ENCODE results near the gene PCDHB6.
"Not testable (repeated sequence)": the region's sequence is repeated elsewhere in the genome, so short reads cannot be mapped to it uniquely, and the experiment has no call there.

Gene PCDHB6

DNA sequence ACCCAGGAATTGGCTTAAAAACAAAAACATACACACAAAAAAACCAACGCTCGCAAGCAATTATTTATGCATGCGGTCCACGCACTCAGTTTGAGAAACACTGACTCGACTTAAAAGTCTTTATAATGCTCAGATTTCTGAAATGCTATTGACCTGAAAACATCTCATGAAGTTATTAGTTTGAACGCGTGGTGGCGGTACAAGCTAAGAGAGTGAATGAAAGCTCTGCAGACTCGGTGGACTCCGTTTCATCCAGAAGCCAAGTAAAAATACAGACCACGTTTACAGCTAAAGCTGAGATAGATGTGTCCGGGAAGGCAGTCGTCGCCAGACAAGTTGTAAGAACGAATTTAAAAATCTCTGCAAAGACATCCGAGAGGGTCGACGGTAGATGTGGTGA is at the start of gene PCDHB6:
Gene PCDHB6 (plus strand): TSS at position 246 of the 400 bp plus-strand sequence. CDS start 201 bp downstream, outside the sequence.
- no peak for DNase-seq (ENCODE audit: low read depth in 3 of 3)

DNA sequence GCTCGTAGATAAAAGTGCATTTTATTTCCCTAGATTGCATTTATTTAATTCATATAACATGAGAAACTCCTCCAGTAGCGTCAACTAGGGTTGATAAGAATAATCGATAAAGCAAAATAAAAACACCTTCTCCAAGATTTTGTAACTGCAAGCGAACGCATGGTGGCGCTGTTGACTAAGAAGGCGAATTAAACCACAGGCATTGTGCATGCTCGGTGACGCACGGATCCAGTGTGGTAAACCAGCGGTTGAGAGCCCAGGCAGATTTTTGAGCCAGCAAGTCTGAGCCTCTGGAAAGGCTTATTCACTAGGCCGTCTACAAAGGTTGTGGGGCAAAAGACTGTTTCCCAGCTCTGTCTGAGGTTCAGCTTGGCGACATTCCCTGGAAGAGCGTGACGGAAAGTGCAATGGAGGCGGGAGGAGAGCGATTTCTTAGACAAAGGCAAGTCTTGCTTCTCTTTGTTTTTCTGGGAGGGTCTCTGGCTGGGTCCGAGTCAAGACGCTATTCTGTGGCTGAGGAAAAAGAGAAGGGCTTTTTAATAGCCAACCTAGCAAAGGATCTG is 49.5 kb upstream of the PCDHB6 start, which contains the start of gene PCDHB3:
Gene PCDHB3 (plus strand): TSS at position 231 of the 563 bp plus-strand sequence. CDS start 177 bp downstream, at position 408.
- DNase-seq (ENCODE audit: low read depth in 3 of 3) = no peak

DNA sequence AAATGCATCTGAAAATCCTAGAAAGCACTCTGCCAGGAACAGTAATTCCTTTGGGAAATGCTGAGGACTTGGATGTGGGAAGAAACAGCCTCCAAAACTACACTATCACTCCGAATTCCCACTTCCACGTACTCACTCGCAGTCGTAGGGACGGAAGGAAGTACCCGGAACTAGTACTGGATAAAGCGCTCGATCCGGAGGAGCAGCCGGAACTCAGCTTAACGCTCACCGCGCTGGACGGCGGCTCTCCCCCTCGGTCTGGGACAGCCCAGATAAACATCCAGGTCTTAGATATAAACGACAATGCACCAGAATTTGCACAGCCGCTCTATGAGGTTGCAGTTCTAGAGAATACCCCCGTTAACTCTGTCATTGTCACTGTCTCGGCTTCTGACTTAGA is 48.8 kb upstream of the PCDHB6 start:
- DNase-seq (ENCODE audit: low read depth in 3 of 3) = no peak

DNA sequence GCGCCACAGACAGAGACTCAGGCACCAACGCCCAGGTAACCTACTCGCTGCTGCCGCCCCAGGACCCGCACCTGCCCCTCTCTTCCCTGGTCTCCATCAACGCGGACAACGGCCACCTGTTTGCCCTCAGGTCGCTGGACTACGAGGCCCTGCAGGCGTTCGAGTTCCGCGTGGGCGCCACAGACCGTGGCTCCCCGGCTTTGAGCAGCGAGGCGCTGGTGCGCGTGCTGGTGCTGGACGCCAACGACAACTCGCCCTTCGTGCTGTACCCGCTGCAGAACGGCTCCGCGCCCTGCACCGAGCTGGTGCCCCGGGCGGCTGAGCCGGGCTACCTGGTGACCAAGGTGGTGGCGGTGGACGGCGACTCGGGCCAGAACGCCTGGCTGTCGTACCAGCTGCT is 47.8 kb upstream of the PCDHB6 start:
- DNase-seq (ENCODE audit: low read depth in 3 of 3) = not testable (repeated sequence)

DNA sequence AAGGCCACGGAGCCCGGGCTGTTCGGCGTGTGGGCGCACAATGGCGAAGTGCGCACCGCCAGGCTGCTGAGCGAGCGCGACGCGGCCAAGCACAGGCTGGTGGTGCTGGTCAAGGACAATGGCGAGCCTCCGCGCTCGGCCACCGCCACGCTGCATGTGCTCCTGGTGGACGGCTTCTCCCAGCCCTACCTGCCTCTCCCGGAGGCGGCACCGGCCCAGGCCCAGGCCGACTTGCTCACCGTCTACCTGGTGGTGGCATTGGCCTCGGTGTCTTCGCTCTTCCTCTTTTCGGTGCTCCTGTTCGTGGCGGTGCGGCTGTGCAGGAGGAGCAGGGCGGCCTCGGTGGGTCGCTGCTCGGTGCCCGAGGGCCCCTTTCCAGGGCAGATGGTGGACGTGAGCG is 47.4 kb upstream of the PCDHB6 start:
- not testable (repeated sequence) for DNase-seq (ENCODE audit: low read depth in 3 of 3)

DNA sequence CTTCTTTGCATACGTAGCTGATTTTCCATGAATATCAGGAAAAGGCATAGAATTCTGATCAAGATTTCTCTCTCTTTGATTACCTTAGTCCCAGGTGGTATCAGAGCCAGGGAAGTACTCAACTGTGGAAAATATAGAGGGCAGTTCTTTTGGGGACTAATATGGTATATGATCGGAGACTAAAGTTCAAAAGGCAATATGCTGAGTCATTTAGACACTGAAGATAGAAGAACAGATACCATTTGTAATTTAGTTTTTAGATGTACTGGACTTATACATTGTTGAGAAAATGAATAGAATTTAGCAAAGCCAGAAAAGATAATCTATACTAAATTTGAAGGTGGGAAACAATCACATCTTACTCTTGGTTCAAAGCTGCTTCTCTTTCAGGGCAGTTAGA is 44.5 kb upstream of the PCDHB6 start:
- no peak for DNase-seq (ENCODE audit: low read depth in 3 of 3)

DNA sequence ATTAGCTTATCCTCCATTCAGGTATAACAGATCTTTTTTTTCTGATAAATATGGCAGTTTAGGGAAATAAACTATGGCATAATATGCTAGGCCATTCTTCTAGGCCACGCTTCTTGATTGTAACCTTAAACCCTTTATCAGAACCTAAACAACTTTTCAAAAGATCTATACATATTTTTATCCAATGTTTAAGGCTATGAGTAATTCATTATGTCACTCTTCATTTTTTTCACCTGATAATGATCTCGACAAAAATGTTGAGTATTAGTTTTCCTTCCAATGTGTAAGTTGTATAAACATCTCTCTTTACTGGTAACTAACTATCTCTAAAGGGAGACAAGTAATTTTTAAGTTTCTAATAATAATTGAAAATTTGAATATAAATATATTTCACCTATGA is 30.6 kb upstream of the PCDHB6 start:
- DNase-seq (ENCODE audit: low read depth in 3 of 3) = no peak

DNA sequence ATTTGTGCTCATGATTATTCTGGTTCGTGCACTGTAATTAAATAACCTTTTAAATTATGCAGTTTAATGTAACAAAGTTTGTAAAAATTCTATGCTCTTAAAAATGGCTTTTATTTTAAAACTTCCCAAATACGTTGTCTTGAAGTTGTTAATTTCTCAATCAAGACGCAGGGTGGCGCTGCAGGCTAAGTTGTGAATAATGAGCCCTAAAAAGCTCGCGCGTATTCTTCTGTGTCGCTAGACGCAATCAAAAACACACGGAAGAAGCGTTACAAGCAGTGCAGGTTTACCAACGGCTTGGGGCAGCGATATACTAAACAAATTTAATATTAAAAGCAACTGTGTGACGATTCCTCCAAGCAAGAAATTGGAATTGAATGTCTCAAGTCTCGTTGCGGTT is 28.3 kb upstream of the PCDHB6 start, which contains the start of gene PCDHB4:
Gene PCDHB4 (plus strand): TSS at position 256 of the 400 bp plus-strand sequence. CDS start 181 bp downstream, outside the sequence.
- DNase-seq (ENCODE audit: low read depth in 3 of 3) = no peak

DNA sequence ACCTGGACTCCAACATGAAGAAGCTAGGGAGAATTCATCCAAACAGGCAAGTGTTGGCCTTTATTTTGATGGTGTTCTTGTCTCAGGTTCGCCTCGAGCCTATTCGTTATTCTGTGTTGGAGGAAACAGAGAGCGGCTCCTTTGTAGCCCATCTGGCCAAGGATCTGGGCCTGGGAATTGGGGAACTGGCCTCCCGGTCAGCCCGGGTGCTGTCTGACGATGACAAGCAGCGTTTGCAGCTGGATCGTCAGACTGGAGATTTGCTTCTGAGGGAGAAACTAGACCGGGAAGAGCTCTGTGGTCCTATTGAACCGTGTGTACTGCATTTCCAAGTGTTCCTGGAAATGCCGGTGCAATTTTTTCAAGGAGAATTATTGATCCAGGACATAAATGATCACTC is 27.9 kb upstream of the PCDHB6 start:
- no peak for DNase-seq (ENCODE audit: low read depth in 3 of 3)

DNA sequence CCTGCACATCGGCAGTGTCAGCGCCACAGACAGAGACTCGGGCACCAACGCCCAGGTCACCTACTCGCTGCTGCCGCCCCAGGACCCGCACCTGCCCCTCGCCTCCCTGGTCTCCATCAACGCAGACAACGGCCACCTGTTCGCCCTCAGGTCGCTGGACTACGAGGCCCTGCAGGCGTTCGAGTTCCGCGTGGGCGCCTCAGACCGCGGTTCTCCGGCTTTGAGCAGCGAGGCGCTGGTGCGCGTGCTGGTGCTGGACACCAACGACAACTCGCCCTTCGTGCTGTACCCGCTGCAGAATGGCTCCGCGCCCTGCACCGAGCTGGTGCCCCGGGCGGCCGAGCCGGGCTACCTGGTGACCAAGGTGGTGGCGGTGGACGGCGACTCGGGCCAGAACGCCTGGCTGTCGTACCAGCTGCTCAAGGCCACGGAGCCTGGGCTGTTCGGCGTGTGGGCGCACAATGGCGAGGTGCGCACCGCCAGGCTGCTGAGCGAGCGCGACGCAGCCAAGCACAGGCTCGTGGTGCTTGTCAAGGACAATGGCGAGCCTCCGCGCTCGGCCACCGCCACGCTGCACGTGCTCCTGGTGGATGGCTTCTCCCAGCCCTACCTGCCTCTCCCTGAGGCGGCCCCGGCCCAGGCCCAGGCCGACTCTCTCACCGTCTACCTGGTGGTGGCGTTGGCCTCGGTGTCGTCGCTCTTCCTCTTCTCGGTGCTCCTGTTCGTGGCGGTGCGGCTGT is 26.3 kb upstream of the PCDHB6 start:
- DNase-seq (ENCODE audit: low read depth in 3 of 3) = not testable (repeated sequence)

DNA sequence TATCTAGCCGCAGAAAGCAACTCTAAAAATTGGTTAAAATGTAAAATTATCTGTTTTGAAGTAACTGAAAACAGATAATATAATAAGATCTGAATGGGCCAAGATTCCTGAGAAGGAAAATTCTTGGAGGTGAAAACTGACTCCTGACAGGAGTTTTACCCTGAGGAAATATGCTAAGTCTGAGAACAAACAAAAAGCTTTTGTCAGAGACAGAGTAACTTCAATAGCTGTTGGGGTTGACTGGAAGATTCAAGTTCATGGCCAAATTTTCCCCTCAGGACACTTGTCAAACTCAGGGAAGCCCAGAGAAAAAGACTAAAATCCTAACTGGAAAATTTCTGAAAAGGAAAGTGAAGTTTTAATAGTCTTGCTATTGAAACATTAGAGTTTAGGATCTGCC is 22.6 kb upstream of the PCDHB6 start:
- no peak for DNase-seq (ENCODE audit: low read depth in 3 of 3)

DNA sequence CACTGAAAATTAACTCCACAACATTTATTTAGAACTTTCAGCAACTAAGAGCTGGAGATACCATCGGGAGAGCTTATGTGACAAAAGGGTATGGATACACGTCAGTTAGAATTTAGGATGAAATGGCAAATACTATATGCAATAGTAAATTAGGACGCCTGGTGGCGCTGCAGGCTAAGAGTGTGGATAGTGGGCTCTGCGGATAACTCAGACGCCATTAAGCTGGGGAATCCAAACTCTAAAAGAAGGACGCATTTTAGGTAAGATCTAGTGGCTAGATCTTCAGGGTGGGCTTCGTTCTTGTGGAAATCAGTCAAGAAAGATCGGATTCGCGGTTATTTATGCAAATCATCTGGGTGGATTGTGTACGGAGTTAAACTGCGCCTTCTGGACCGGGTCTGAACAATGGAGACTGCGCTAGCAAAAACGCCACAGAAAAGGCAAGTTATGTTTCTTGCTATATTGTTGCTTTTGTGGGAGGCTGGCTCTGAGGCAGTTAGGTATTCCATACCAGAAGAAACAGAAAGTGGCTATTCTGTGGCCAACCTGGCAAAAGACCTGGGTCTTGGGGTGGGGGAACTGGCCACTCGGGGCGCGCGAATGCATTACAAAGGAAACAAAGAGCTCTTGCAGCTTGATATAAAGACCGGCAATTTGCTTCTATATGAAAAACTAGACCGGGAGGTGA is 14.7 kb upstream of the PCDHB6 start, which contains the start of gene PCDHB5:
Gene PCDHB5 (plus strand): TSS at position 177 of the 688 bp plus-strand sequence. CDS start 229 bp downstream, at position 406.
- no peak for DNase-seq (ENCODE audit: low read depth in 3 of 3)

DNA sequence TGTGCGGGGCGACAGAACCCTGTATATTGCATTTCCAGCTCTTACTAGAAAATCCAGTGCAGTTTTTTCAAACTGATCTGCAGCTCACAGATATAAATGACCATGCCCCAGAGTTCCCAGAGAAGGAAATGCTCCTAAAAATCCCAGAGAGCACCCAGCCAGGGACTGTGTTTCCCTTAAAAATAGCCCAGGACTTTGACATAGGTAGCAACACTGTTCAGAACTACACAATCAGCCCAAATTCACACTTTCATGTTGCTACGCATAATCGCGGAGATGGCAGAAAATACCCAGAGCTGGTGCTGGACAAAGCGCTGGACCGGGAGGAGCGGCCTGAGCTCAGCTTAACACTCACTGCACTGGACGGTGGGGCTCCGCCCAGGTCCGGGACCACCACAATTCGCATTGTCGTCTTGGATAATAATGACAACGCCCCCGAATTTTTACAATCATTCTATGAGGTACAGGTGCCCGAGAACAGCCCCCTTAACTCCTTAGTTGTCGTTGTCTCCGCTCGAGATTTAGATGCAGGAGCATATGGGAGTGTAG is 14.1 kb upstream of the PCDHB6 start:
- DNase-seq (ENCODE audit: low read depth in 3 of 3) = no peak

DNA sequence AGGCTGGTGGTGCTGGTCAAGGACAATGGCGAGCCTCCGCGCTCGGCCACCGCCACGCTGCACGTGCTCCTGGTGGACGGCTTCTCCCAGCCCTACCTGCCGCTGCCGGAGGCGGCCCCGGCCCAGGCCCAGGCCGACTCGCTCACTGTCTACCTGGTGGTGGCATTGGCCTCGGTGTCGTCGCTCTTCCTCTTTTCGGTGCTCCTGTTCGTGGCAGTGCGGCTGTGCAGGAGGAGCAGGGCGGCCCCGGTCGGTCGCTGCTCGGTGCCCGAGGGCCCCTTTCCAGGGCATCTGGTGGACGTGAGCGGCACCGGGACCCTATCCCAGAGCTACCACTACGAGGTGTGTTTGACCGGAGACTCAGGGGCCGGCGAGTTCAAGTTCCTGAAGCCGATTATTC is 12.5 kb upstream of the PCDHB6 start:
- DNase-seq (ENCODE audit: low read depth in 3 of 3) = not testable (repeated sequence)

DNA sequence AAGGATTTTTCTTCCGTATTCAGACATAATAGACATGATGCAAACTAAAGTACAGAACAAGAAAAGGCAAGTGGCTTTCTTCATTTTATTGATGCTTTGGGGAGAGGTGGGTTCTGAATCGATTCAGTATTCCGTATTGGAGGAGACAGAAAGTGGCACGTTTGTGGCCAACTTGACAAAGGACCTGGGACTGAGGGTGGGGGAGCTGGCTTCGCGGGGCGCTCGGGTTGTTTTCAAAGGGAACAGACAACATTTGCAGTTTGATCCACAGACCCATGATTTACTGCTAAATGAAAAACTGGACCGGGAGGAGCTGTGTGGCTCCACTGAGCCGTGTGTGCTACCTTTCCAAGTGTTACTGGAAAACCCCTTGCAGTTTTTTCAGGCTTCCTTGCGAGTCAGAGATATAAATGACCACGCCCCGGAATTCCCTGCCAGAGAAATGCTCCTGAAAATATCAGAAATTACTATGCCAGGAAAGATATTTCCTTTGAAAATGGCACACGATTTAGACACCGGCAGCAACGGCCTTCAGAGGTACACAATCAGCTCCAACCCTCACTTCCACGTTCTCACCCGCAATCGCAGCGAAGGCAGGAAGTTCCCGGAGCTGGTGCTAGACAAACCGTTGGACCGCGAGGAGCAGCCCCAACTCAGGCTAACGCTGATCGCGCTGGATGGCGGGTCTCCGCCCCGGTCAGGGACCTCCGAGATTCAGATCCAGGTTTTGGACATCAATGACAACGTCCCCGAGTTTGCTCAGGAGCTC is 551 bp downstream of the PCDHB6 start:
- no peak for DNase-seq (ENCODE audit: low read depth in 3 of 3)

DNA sequence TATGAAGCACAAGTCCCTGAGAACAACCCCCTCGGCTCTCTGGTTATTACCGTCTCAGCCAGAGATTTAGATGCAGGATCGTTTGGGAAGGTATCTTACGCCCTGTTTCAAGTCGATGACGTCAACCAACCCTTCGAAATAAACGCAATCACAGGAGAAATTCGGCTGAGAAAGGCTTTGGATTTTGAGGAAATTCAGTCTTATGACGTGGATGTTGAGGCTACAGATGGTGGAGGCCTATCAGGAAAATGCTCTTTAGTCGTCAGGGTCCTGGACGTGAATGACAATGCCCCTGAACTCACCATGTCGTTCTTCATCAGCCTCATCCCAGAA is 1.1 kb downstream of the PCDHB6 start:
- no peak for DNase-seq (ENCODE audit: low read depth in 3 of 3)

DNA sequence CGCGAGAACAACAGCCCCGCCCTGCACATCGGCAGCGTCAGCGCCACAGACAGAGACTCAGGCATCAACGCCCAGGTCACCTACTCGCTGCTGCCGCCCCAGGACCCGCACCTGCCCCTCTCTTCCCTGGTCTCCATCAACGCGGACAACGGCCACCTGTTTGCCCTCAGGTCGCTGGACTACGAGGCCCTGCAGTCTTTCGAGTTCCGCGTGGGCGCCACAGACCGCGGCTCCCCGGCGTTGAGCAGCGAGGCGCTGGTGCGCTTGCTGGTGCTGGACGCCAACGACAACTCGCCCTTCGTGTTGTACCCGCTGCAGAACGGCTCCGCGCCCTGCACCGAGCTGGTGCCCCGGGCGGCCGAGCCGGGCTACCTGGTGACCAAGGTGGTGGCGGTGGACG is 1.8 kb downstream of the PCDHB6 start:
- DNase-seq (ENCODE audit: low read depth in 3 of 3) = not testable (repeated sequence)

DNA sequence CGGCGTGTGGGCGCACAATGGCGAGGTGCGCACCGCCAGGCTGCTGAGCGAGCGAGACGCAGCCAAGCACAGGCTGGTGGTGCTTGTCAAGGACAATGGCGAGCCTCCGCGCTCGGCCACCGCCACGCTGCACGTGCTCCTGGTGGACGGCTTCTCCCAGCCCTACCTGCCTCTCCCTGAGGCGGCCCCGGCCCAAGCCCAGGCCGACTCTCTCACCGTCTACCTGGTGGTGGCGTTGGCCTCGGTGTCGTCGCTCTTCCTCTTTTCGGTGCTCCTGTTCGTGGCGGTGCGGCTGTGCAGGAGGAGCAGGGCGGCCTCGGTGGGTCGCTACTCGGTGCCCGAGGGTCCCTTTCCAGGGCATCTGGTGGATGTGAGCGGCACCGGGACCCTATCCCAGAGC is 2.2 kb downstream of the PCDHB6 start:
- DNase-seq (ENCODE audit: low read depth in 3 of 3) = not testable (repeated sequence)

DNA sequence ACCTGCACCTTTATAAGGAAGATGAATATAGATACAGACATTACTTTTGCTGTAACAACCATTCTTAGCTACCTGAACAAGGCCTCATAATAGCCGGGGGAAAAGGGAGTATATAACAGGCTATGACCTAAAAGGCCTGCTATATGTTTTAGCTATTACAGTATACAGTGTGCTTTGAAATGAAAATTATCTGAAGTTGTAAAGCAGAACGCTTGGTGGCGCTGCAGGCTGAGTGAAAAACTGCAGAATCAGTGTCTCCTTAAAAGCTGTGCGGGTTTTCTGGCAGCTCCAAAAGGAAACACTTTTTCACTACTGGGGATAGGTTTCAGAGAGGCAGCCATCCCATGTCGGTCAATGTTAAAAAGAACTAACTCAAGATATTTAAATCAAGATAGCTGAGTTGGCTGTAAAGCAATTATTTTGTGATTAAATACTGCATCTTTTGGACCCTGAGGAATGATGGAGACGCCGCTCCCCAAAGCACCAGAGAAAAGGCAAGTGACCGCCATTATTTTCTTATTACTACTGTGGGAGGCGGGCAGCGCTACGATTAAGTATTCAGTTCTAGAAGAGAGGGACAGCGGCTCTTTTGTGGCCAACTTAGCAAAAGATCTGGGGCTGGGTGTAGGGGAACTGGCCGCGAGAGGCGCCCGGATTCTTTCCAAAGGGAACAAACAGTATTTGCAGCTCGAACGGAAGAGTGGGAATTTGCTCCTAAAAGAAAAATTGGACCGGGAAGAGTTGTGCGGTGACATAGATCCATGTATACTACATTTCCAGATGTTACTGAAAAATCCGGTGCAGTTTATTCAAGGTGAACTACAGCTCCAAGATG is 5.9 kb downstream of the PCDHB6 start:
- no peak for DNase-seq (ENCODE audit: low read depth in 3 of 3)

DNA sequence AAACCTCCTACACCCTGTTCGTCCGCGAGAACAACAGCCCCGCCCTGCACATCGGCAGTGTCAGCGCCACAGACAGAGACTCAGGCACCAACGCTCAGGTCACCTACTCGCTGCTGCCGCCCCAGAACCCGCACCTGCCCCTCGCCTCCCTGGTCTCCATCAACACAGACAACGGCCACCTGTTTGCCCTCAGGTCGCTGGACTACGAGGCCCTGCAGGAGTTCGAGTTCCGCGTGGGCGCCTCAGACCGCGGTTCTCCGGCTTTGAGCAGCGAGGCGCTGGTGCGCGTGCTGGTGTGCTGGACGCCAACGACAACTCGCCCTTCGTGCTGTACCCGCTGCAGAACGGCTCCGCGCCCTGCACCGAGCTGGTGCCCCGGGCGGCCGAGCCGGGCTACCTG is 7.5 kb downstream of the PCDHB6 start:
- not testable (repeated sequence) for DNase-seq (ENCODE audit: low read depth in 3 of 3)

DNA sequence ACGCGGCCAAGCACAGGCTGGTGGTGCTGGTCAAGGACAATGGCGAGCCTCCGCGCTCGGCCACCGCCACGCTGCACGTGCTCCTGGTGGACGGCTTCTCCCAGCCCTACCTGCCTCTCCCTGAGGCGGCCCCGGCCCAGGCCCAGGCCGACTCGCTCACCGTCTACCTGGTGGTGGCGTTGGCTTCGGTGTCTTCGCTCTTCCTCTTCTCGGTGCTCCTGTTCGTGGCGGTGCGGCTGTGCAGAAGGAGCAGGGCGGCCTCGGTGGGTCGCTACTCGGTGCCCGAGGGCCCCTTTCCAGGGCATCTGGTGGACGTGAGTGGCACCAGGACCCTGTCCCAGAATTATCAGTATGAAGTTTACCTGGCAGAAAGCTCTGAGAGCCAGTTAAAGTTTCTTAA is 8.0 kb downstream of the PCDHB6 start:
- not testable (repeated sequence) for DNase-seq (ENCODE audit: low read depth in 3 of 3)
